ENCODE data around the gene CCNJL. TPM values are rescaled to one million over a fixed set of nuclear protein-coding genes. Genes with fewer than 3 reads are reported as not detected.

Gene CCNJL
- total RNA-seq, 3 donors from 2014 or later = 8.7 to 32.7 (median 25.0) TPM

DNA sequence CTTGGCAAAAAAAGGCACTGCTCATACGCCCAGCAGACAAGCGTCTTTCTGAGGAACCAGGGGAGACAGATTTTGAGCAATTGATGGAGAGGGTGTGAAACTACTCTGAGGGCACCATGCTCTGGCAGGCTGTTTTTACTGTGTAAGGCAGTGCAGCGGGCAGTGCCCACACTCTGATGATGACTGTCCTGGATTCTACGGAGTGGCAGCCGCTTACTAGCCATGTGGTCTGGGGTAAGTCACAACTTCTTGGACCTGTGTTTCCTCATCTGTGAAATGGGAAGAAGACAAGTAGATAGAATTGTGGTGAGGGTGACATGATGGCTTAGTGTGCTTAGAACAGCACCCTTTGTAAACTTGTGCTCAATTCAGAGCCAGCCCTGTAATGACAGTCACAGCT lies 44.2 kb downstream of the CCNJL start:
- H3K36me3 ChIP-seq (ENCODE audit: low read depth) = no peaks in the 10 kb centered on the region
- H3K9me3 ChIP-seq = no peaks in the 10 kb centered on the region
- no peak for ATAC-seq
- TF ChIP-seq, protein P1, sequence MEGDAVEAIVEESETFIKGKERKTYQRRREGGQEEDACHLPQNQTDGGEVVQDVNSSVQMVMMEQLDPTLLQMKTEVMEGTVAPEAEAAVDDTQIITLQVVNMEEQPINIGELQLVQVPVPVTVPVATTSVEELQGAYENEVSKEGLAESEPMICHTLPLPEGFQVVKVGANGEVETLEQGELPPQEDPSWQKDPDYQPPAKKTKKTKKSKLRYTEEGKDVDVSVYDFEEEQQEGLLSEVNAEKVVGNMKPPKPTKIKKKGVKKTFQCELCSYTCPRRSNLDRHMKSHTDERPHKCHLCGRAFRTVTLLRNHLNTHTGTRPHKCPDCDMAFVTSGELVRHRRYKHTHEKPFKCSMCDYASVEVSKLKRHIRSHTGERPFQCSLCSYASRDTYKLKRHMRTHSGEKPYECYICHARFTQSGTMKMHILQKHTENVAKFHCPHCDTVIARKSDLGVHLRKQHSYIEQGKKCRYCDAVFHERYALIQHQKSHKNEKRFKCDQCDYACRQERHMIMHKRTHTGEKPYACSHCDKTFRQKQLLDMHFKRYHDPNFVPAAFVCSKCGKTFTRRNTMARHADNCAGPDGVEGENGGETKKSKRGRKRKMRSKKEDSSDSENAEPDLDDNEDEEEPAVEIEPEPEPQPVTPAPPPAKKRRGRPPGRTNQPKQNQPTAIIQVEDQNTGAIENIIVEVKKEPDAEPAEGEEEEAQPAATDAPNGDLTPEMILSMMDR (IDR thresholded peaks at IDR 0.05) = no peak
- no peak overlapping the region for H3K4me3 ChIP-seq
- peaks cover 44% of the 10 kb centered on the region for H3K4me1 ChIP-seq (ENCODE audit: low read depth)
- intact Hi-C loops (cut with DNase I, micrococcal nuclease) = no loop called here
- no peak for DNase-seq

DNA sequence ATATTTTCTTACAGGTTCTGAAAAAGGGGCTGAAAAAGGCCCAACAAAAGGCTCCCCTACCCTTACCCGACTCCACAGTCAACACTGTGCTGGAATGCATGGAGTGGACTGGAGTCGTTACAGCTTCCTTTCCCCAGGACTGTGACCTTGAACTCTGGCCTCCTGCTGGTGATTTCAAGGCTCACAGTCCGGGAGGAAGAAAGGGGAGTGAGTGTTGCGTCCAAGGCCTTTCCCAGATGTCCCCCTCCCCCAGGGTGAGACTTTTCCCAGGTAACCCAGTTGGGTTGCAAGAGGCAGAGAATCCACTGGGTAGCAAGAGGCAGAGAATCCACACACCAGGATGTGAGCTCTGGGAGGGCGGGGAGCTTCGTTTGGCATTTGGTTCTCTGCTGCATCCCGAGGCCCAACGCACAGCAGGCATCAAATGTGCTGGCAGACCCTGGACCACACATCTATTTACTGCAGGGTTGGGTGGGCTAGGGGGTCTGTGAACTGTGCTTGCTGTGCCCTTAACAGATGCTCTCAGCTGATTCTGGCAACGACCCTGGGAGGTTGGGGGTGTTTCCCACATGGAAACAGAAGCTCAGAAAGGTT lies 45.5 kb downstream of the CCNJL start:
- TF ChIP-seq, protein P1 (IDR thresholded peaks at IDR 0.05) = no peak
- intact Hi-C loops (cut with DNase I, micrococcal nuclease) = no loop called here
- Histone ChIP-seq H3K4me1 (ENCODE audit: low read depth) (peaks cover 44% of the 10 kb centered on the region), H3K36me3 (ENCODE audit: low read depth) (no peaks in the 10 kb centered on the region), H3K4me3 (no peak overlapping the region), H3K9me3 (no peaks in the 10 kb centered on the region)
- DNase-seq (no peak), ATAC-seq (no peak)

DNA sequence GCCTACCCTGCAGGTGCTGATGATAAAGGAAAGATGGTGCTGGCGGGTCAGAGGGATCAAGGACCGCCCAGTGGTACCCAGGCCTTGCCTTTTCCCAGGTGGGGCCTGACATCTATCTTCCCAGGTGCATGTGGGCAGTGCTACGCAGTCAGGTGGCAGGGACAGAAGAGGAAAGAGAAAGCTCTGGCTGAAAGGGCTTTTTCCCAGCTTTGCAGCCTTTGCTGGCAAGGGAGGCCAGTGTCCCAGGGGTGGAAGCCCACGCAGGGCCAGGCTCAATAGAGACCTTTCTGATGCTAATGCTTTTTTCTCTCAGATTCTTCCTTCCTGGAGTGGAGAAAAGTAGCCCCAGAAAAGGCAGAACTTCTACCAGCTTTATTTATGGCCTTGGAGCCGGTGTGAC lies 46.3 kb downstream of the CCNJL start:
- no peaks in the 10 kb centered on the region for H3K36me3 ChIP-seq (ENCODE audit: low read depth)
- DNase-seq = no peak
- no peak overlapping the region for H3K4me3 ChIP-seq
- ATAC-seq = no peak
- H3K9me3 ChIP-seq = no peaks in the 10 kb centered on the region
- H3K4me1 ChIP-seq (ENCODE audit: low read depth) = peaks cover 47% of the 10 kb centered on the region
- intact Hi-C loops (cut with DNase I, micrococcal nuclease) = no loop called here
- TF ChIP-seq, protein P1 (IDR thresholded peaks at IDR 0.05) = no peak

DNA sequence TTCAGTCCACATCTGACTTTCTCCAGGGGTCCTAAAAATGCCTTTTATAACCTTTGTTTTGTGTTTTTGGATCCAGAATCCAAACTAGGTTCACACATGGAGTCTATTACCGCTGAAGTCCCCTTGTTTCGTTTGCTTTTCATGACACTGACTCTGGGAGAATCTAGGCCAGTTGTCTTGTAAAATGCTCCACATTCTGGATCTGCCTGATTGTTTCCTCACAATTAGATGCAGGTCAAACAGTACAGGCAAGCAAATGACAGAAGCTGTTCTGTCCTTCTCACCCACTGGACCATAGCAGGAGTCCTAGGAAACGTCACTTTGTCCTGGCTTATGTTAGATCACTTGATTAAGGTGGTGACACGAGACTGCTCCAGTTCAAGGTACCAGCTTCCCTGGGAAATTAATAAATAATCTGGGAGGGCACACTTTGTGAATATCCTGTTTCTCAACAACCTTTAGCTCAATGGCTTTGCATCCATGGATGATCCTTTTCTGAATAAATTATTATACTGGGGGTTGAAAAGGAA lies 49.0 kb downstream of the CCNJL start:
- Histone ChIP-seq H3K4me3 (no peak overlapping the region), H3K9me3 (no peaks in the 10 kb centered on the region), H3K4me1 (ENCODE audit: low read depth) (peaks cover 38% of the 10 kb centered on the region), H3K36me3 (ENCODE audit: low read depth) (no peaks in the 10 kb centered on the region)
- TF ChIP-seq, protein P1 (IDR thresholded peaks at IDR 0.05) = no peak
- intact Hi-C loops (cut with DNase I, micrococcal nuclease) = no loop called here
- DNase-seq (no peak), ATAC-seq (no peak)

DNA sequence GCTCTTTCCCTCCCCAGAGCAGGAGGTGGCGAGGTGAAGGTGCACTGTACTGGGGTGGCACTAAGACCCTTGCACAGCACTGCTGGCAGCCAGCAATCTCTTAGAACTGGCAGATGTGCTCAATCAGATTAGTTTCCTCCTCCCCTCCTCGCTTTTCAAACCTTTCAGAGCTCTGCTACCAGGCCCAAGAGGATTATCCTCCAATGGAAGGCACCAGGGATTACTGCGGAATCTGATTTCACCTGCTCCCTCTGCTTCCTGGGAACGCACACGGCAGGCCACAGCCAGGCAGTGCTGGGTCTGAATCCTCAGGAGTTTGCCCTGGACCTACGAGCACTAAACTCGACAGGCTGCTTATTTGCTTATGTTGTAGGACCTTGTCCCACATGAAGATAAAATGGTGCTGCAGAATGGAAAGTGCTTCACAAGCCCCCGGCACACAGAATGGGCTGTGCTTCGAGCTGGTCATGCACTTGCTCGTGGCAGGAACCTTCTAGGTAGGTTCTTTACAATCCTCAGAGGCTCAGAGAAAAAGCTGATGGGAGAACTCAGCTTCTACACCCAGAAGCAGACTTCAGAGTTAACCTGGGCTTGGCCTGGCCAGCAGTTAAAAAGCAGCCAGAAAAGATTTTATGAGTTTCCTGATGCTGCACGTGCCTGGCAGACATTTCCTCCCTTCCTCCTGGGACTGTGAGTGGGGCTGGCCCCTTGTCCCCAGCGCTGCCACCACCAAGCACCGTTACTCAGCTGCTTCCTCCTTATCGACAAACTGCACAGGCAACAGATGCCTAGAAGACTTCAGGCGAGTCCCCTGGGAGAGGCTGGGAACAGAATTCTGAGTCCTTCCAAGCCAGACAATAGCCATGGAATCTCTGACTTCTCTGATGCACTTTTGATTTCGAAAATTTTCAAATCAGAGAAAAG lies 50.0 kb downstream of the CCNJL start:
- TF ChIP-seq, protein P1 (IDR thresholded peaks at IDR 0.05) = no peak
- Histone ChIP-seq H3K4me3 (no peak overlapping the region), H3K9me3 (no peaks in the 10 kb centered on the region), H3K4me1 (ENCODE audit: low read depth) (peaks cover 35% of the 10 kb centered on the region), H3K36me3 (ENCODE audit: low read depth) (no peaks in the 10 kb centered on the region)
- intact Hi-C loops (cut with DNase I, micrococcal nuclease) = no loop called here
- ATAC-seq (peak; percentile 77), DNase-seq (peak; percentile 71 to 73 (median 73))
